ENCODE measurements around the gene PDGFC. TPM values are rescaled to one million over a fixed set of nuclear protein-coding genes. Genes with fewer than 3 reads are reported as not detected.

PDGFC gene
- total RNA-seq, 1 experiment from 2014 or later: 33.1 TPM

- H3K27me3 ChIP-seq (ENCODE audit: insufficient read depth, low read depth): no peaks in the 10 kb centered on the region
- peak; percentile 34 to 50 for DNase-seq
- H3K4me1 ChIP-seq (replicated peaks; ENCODE audit: insufficient read depth): no peaks in the 10 kb centered on the region; the same call in 1 of the 2 replicates
- H4K20me1 ChIP-seq (ENCODE audit: insufficient read depth): no peaks in the 10 kb centered on the region
- ChIA-PET POLR2A (ENCODE audit: unreplicated experiment) (interaction anchor here (0.6 kb wide), 2 partner anchors 37 to 51 kb away, joined by 3 to 6 read pairs; no protein-coding TSS in a partner anchor), CTCF (no interaction called here)
- H3K27ac ChIP-seq: no peak overlapping the region
- no peak overlapping the region for H2AFZ ChIP-seq
- TF ChIP-seq CTCF (conservative IDR thresholded peaks at IDR 0.05) (no peak), EZH2 (IDR thresholded peaks at IDR 0.05; ENCODE audit: low read depth) (no peak)
- intact Hi-C loops (cut with micrococcal nuclease; ENCODE audit: unreplicated experiment): no loop called here
- no peaks in the 10 kb centered on the region for H3K79me2 ChIP-seq (ENCODE audit: low read depth)
- BruUV-seq (replicated peaks): no TSS peak
- no peaks in the 10 kb centered on the region for H3K9me2 ChIP-seq (ENCODE audit: insufficient read depth)
- no peaks in the 10 kb centered on the region for H3K9me3 ChIP-seq (ENCODE audit: insufficient read depth, low read depth)
- no peaks in the 10 kb centered on the region for H3K36me3 ChIP-seq (ENCODE audit: low read depth)
- no peak overlapping the region for H3K4me3 ChIP-seq
- H3K4me2 ChIP-seq: no peak overlapping the region
- H3F3A ChIP-seq (ENCODE audit: insufficient read depth, low read depth): no peaks in the 10 kb centered on the region
These were observed 43.3 kb upstream of the PDGFC start for GRCh38 chr4:157014621-157015591.

- H3K36me3 ChIP-seq (ENCODE audit: low read depth): no peaks in the 10 kb centered on the region
- no peaks in the 10 kb centered on the region for H3K9me2 ChIP-seq (ENCODE audit: insufficient read depth)
- no peaks in the 10 kb centered on the region for H3K79me2 ChIP-seq (ENCODE audit: low read depth)
- no peaks in the 10 kb centered on the region for H3F3A ChIP-seq (ENCODE audit: insufficient read depth, low read depth)
- CTCF ChIA-PET: interaction anchor here (1.1 kb wide), 1 partner anchor 32 kb away, joined by 4 read pairs; no protein-coding TSS in a partner anchor
- no peaks in the 10 kb centered on the region for H4K20me1 ChIP-seq (ENCODE audit: insufficient read depth)
- TF ChIP-seq EZH2 (IDR thresholded peaks at IDR 0.05; ENCODE audit: low read depth): no peak
- TF ChIP-seq CTCF (conservative IDR thresholded peaks at IDR 0.05): no peak
- intact Hi-C loops (cut with micrococcal nuclease; ENCODE audit: unreplicated experiment): loop anchor here (1.0 to 2.0 kb wide), 2 partner anchors 14 to 43 kb away; partner anchors contain the start of gene PDGFC
- no peaks in the 10 kb centered on the region; the same call in 1 of the 2 replicates for H3K4me1 ChIP-seq (replicated peaks; ENCODE audit: insufficient read depth)
- no peak overlapping the region for H3K27ac ChIP-seq
- H3K4me2 ChIP-seq: no peak overlapping the region
- no peak overlapping the region for H2AFZ ChIP-seq
- DNase-seq: no peak
- POLR2A ChIA-PET (ENCODE audit: unreplicated experiment): interaction anchor here (0.6 kb wide), 1 partner anchor 15 kb away, joined by 5 read pairs; no protein-coding TSS in a partner anchor
- H3K9me3 ChIP-seq (ENCODE audit: insufficient read depth, low read depth): no peaks in the 10 kb centered on the region
- H3K27me3 ChIP-seq (ENCODE audit: insufficient read depth, low read depth): no peaks in the 10 kb centered on the region
- BruUV-seq (replicated peaks): no TSS peak
- no peak overlapping the region for H3K4me3 ChIP-seq
These were observed 42.1 kb upstream of the PDGFC start for GRCh38 chr4:157013656-157014055.

GRCh38 chr4:157012781-157013180, 41.2 kb upstream of the PDGFC start:
- BruUV-seq (replicated peaks): no TSS peak
- DNase-seq: peak; percentile 20 to 61
- no peak overlapping the region for H3K4me3 ChIP-seq
- no peaks in the 10 kb centered on the region for H3K36me3 ChIP-seq (ENCODE audit: low read depth)
- no peaks in the 10 kb centered on the region for H3K79me2 ChIP-seq (ENCODE audit: low read depth)
- no peaks in the 10 kb centered on the region; the same call in 1 of the 2 replicates for H3K4me1 ChIP-seq (replicated peaks; ENCODE audit: insufficient read depth)
- intact Hi-C loops (cut with micrococcal nuclease; ENCODE audit: unreplicated experiment): loop anchor here (1.0 to 2.0 kb wide), 2 partner anchors 13 to 42 kb away; partner anchors contain the start of gene PDGFC
- ChIA-PET CTCF (interaction anchor here (1.1 kb wide), 1 partner anchor 33 kb away, joined by 4 read pairs; no protein-coding TSS in a partner anchor), POLR2A (ENCODE audit: unreplicated experiment) (no interaction called here)
- no peak overlapping the region for H3K27ac ChIP-seq
- no peaks in the 10 kb centered on the region for H4K20me1 ChIP-seq (ENCODE audit: insufficient read depth)
- H3K9me2 ChIP-seq (ENCODE audit: insufficient read depth): no peaks in the 10 kb centered on the region
- no peaks in the 10 kb centered on the region for H3K27me3 ChIP-seq (ENCODE audit: insufficient read depth, low read depth)
- no peak overlapping the region for H3K4me2 ChIP-seq
- H2AFZ ChIP-seq: 0 out of 2 replicates have a peak overlapping the region, but pooled peaks have one; percentile 43
- no peaks in the 10 kb centered on the region for H3K9me3 ChIP-seq (ENCODE audit: insufficient read depth, low read depth)
- H3F3A ChIP-seq (ENCODE audit: insufficient read depth, low read depth): no peaks in the 10 kb centered on the region
- no peak for TF ChIP-seq EZH2 (IDR thresholded peaks at IDR 0.05; ENCODE audit: low read depth)

Data from PC-9 (cell line).